Inflammatory macrophage treated with lipopolysaccharide for 1 hour (primary cell): ENCODE results near the gene NCOA7.

ENCODE experiments used
- DNase-seq, 2 donors: peaks; one replicate each; pipeline ENCODE4 v3.0.0-alpha.2; 2020 to 2022

Gene NCOA7, protein sequence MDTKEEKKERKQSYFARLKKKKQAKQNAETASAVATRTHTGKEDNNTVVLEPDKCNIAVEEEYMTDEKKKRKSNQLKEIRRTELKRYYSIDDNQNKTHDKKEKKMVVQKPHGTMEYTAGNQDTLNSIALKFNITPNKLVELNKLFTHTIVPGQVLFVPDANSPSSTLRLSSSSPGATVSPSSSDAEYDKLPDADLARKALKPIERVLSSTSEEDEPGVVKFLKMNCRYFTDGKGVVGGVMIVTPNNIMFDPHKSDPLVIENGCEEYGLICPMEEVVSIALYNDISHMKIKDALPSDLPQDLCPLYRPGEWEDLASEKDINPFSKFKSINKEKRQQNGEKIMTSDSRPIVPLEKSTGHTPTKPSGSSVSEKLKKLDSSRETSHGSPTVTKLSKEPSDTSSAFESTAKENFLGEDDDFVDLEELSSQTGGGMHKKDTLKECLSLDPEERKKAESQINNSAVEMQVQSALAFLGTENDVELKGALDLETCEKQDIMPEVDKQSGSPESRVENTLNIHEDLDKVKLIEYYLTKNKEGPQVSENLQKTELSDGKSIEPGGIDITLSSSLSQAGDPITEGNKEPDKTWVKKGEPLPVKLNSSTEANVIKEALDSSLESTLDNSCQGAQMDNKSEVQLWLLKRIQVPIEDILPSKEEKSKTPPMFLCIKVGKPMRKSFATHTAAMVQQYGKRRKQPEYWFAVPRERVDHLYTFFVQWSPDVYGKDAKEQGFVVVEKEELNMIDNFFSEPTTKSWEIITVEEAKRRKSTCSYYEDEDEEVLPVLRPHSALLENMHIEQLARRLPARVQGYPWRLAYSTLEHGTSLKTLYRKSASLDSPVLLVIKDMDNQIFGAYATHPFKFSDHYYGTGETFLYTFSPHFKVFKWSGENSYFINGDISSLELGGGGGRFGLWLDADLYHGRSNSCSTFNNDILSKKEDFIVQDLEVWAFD

DNA sequence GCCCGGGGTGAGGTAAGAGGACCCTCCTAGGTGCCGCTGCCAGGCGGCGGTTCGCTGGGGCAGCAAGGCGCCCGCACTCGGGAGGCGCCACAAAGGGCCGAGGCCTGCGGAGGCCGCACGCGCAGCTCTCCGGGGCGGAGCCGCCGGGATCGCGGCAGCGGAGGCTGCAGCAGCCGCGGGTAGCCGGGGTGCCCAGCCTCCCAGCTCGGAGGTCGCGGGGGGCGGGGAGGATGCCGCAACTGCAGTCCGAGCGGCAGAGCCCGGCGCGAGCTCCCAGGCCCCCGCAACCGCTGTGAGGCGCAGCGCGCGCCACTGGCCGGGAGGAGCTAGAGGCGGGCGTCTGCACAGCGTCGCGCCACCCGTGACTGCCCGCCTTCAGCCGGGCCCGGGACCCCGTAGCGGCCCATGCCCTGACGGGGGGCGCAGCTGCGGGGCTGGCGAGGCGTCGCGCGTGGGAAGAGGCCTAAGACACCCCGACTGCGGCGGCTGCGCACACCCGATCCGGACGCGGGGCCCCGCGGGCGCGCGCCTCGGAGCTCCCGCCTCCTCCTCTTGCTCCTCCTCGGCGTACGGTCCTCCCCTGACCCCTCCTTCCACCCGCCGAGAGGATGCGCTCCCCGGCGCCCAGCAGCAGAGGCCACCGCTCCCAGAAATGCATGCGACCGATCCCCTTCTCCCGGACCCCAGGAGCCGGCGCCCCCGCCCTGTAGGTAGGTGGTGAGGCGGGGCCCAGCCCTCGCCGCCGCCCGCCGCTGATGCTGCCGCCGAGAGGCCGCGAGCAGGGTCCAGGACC, at the start of gene NCOA7:
Gene NCOA7, plus strand, starts transcription at position 603 of the 793 bp plus-strand sequence. CDS start 24,395 bp downstream, outside the sequence.
- peak; percentile 62 to 70 for DNase-seq

DNA sequence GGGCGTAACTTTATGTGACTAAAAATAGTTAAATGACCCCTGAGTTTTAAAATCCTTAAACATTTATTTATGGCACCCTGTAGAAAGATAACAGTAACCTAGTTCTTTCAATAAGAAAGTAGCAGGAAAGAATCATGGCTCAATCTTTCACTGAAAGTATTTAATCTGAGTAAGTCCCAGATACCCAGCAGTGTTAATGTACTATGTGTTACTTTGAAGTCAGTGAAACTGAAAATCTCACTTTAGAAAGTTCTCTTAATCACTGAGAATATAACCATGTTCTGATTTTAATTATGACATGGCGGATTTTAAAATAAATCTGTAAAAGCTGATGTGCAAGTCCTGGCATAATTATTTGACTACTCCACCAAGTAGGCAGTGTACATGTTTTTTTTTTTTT, 49.4 kb upstream of the NCOA7 start:
- no peak for DNase-seq

DNA sequence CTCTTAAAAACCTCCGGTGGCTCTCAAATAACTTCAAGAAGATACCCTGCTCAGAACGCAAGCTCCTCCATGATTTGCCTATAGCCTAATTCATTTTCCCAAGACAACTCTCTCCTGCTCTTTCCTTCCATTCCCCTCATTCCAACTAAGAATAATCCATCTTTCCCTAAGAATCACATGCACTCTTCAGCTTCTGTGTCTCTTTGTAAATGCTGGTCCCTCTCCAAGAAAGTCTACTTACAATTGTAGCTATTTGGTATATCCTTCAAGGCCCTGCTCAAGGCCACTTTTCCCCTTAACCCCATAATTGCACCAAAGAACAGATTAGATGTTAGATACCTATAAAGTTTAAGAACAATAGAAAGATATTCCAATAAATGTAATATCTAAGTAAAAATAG, 48.7 kb upstream of the NCOA7 start:
- no peak for DNase-seq

DNA sequence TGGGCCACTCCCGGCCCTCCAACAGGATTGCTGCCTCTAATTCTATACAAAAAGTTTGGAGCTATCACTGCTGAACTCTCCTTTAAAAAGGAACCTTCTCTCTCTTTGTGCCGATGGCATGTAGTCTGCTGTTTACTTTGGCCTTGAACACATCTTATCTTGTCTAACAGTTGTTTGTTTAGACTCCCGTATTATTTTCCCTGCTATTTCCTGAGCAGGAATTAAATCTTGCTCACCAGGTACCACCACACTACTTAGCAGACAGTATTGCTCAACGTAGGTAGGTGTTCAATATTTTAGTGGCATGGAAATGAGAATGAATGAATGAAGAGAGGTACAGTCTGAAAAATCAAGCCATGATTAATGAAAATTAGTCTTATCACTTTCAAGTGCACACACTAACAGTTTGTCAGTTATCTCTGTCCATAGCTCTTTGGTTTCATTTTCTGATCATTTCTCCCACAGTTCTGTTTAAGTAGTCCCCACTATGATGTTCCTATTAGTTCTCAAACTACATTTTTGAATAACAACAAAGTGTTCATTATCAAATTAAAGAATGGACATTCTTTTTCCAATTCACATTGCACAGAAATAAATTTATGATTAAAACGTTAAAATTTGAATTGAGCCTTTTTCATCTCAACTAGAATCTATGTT, 48.2 kb upstream of the NCOA7 start:
- DNase-seq, result no peak

DNA sequence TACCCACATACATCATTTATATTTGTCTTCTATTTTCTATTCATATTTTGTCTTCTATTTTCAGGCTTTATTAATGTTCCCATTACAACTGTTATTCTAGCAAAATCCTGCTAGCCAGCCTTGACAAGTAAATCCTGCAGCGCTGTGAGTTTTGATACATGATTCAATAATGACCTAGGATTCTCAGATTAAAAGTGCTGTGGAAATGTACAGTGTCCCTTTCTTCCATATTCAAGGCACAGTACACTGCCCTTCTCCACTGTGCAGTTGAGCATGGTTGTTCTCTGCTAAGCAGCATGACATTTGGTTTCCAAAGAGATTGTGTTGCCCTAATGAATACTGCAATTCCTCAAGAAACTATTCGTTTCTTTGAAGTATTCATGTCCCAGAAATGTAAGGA, 47.2 kb upstream of the NCOA7 start:
- DNase-seq, result no peak

DNA sequence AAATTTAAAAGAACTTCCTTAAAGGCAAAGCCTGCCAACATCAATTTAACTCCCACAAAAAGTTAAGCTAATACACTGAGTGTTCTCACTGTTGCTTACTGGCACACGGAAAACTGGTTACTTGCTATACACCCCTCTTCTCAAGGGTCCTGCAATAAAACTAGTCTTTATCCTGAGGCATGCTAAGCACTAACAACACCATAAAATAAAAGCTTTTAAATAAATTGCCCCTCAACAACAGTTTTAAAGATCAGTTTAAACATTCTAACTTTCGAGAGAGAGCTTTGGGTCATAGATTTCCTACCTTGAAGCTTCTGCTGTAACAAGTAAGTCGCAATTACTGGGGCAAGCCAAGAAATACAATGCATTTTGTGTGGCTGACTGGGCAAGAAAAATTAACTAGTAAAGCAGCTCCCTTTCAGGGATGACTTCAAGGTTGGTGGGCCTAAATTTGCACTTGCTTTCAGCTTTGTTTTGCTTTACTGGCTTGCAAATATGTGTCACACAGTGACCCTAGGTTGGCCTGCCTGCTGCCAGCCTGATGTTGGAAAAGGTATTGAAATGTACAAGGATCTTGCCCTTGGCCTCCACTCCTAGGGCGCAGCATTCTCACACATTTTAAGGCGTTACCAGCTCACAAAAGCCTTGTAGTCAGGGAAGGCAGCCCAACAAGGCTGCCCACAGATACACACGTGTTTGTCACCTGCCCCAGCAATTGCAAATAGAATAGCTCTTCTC, 45.3 kb upstream of the NCOA7 start:
- DNase-seq, result no peak

DNA sequence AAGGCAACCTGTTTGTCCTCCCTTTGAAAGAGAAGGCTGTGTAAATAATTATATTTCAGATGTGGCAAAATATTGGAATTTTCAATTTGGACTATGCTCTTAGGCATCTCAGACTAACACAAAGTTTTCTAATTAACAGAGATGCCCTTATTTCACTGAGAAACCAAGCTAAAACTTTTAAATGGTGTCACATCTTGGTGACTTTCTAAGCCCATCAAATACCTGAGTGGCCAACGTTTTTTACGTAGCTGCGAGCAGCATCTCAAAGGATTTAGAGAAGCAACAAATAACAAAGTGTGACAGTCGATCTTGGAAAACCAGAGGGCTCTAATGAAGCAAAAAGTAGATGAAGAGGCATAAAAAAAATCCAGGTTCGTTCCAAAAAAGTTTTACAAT, 44.7 kb upstream of the NCOA7 start:
- DNase-seq, result no peak

DNA sequence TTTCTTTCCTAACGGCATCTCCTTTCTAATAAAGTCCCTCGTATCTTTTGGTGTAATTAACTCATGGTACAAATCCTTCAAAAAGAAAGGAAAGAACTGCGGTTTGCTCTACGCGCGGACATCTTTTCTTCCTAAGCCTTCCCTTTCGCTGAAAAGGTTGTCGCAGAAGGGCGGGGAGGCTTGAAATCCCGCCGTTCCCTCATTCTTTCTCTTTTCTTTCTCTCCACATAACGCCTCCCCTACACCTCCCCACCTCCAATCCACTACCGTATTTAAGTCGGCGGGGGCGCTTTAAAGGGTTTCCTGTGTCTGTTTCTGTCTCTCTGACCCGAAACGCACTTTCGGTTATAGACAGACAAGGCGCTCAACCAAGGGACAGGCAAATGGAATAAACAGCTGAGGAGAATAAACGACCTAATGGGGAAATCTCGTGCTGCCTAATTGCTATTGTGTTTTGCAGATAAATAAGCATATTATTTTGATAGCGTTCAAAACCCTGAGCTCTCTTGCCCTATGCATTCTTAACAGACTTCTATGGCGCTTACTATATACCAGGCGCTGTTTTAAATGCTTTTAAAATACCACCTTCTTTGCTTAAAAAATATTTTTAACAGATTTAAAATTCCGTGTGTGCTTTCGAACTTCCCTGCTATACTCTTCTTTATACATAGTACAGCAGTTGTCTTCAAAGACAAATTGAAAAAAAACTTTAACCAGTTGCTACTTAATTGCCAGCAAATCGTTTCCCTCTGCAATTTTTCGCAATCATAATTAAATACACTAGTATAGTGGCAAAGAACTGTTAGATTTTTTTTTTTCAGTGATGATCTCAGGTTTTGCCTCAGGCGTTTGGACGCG, 43.8 kb upstream of the NCOA7 start:
- DNase-seq, result peak; percentile 36 to 51

DNA sequence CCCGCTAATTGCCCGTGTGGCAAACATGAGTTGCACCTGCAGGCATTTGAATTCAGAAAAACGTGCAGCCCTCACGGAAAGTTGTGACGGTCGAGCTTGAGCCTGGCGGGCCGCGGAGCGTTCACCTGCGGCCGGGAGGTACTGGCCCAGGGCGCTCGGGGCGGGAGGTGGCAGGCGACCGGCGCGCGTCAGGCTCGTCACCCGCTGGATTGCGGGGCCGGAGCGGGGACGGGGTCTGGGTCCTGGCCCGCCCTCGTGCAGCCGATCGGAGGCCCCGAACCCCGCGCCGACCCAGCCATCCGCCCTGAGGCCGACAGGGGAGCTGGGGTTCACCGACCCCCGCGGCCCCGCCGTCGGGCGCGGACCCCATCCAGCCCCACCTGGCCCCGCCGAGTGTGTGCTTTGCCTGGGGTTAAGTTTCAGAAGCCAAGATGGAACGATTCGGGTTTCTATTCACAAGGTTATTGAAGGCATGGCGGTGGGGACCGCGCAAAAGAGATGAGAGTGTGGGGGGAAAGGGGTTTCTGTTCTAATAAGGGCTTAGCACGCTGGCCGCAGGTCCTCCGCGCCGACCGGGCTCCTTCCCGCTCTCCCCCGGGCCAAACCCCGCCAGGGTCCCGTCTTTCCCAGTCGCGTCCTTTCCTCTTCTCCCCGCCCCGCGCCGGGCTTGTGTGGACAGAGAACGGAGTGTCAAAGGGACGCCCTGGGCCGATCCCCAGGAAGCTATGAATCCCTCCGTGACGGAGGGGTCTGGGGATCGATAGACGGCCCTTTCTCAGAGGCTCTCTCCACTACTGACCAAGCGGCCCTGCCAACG, 43.0 kb upstream of the NCOA7 start:
- no peak for DNase-seq

DNA sequence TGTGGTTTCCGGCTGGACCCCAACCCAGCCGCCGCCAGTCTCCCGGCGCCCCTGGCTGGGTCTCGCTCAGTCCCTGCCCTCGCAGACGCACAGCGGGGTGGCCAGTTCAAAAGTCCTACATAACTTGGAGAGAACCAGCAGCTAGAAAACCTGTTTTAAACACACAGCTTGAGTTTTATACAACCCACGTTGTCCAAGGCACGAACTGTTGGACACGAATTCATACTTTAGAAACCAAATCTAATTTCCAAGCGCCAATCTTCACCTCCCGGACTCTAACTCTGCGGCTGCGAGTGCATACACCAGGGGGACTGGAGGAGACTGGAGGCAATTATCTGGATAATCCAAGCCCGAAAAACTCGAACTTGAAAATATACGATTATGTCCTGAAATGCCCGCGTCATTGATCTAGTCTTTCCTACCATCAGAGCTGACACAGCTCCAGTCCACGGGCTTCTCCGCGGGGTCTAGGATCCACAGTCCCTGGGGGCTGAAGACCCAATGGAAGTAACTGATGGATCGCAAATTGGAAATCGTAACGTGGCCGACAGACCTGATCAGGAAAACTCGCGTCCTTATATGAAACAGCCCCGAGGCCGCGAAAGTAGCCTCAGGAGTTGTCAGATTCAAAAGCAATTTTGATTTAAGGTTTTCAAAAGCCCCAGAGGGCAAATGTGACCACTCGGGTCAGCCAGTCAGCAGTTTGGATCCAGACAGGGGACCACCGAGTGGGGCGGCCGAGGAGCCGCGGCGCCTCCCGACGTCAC, 42.2 kb upstream of the NCOA7 start:
- no peak for DNase-seq

DNA sequence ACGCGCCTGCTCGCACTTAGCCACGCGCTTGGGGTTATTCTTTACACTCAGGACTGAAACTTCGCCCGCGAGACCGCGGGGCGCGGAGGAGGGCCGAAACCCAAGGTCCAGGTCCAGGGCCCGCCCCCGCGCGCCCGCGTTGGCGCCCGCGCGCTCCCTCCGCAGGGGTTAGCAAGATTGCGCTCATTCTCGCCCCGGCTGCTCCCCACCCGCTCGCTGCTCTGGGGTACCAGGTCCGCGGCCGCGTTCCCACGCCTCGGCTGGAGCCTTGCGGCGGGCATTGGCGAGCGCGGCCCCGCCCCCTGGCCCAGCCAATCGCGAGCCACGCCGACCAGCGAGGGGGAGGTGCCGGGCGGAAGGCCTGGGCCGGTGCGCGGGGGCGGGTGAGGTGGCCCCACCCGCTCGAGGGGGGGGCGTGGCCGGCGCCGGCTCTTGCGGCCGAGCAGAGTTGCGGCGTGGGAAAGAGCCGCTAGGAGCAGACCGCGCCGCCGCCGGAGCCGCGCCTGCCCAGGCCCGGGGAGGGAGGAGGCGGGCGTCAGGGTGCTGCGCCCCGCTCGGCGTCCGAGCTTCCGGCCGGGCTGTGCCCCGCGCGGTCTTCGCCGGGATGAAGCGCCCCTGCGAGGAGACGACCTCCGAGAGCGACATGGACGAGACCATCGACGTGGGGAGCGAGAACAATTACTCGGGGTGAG, 41.4 kb upstream of the NCOA7 start, which contains the start of gene HEY2:
Gene HEY2, plus strand, starts transcription at position 460 of the 692 bp plus-strand sequence. Its CDS starts 145 bp downstream, at position 605.
- DNase-seq, result peak; percentile 88 to 92

DNA sequence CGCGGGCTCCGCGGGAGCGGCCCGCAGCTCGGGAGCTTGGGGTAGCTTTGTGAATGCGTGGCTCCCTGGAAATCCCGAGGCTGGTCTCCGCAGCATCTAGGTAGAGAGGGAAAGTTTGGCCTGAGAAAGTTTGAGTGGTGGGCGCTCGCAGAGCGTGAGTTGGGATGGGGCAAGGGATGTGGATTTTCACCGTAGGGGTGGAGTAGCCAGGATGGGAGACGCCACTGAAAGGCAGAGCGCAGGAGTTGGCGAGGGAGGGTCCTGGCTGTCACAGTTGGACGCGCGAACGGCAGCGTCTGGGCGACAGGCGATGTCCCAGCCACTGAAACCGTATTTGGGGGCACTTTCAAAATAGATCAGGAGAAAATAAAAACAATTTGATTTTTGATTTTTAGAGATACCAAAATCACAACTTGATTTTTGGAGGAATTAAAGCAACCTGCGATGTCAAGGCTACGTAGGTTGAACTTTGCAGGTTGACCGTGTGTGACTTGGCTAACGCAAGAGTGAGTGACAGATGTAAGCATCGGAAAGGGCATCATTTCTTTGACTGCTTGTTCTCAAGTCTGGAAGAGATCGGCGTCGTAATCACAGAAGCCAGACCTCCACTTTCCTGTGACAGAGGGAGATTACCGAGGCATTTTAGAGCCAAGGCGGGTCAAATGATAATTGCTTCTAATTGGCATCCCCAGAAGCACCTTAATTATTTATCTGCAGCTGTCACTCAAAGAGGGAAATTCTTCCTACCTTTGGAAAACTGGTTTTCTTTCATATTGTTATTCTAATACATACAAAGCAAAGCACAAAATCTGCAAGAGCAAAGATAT, 40.7 kb upstream of the NCOA7 start:
- no peak for DNase-seq

DNA sequence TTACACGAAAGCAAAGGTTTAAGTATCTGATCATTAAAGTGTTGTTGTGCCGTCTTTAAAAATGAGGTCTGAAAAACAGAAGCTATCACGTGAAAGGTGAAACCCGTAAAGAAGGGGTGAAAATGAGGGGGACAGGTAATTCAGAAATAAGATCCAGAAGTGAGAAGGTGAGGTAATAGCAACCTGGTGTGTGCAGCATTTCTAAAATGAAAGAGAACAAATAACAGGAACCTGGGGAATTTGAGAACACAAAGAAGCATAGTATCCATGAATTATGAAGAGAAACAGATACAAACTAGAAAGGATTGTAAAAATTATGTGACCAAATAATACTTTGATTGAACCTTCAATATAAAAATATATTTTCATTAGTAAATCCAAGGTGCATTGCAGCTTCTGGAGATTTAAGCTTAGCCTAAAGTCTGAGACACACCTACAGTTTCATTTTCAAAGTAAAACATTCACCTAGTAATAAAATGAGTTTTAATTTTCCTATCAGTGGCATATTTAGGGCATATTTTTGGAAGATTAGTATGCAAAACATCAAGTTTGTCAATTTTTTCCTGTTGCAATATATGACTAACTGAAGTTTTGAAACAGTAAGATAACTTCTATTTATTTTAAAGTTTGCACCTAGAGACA, 39.9 kb upstream of the NCOA7 start:
- DNase-seq, result no peak

DNA sequence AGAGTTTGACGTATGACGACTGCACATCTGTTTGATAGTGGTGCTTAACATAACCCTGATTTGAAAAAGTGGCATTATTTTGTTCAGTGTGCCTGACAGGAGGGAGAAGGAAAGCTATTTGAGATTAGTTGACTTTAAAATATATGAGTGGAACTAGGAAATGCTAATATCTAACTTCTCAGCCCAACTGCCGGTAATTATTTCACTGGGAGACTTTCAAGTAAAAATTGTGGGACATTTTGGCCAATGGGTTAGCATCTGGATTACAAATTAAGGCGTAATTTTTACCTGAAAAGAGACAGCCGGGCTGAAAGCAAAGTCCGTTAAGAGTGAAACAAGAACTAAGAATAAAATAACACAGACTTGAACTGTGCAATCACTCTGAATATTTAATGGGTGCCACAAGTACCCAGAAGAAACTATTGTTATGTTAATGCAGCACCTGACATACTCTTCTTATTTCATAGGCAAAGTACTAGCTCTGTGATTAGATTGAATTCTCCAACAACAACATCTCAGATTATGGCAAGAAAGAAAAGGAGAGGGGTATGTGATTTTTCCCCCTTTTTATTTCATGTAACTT, 39.3 kb upstream of the NCOA7 start:
- no peak for DNase-seq

DNA sequence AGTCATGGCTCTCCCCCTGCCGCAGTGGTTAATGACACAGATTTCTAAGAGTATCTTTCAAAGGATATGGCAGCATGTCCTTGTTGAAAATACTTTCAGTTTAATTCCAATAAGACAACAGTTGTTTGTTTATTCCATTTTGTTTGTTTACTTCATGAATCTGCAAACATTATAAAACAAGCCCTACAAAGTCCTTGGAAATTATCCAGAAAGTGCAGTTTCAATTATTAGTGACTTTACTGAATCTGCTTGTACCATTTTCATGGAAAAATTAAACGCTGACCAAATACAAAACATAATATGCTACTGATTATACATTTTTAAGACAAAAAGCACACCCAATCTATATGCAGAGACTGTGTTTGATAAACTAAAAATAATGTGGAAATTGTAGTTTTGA, 38.0 kb upstream of the NCOA7 start:
- no peak for DNase-seq

DNA sequence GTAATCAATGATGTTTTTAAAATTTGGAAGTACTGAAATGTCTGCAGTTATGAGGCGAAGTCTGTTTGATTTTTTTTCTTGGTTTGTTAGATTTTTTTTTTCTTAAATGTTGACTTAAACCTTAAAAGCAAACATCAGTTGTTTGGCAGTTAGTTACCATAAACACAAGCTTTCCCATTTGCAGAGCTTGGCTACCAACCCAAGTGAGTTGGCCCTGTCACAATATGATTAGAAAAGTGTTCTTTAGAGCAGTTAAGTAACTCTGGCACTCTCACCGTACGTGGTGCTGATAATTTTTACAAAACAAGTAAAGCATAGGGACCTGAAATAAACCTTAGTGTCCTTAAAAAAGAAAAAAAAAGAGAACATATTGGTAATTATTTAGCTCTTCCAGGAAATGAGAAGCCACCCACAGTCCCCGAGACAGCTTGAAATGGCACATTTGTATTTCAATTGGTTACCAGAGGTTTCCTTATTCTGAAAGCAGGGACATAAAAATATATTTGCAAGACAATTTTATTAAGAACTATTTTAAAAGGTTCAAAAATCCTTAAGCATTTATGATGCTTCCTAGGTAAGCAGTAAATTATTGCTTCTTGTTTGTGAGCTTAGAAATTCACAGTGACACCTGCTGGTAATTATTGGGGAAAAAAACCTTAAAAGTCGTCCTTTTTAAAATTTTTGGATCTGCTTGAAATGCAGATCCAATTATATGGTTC, 37.4 kb upstream of the NCOA7 start:
- peak in 1 of 2 donors; percentile 44 for DNase-seq
